GM12801 (cell line): ENCODE measurements around the gene DCUN1D2.

Source experiments
- TF ChIP-seq, protein P1 (sequence below): IDR thresholded peaks from one replicate; pipeline ENCODE4 v1.5.1; 2011; ENCODE audit warnings: control low read depth; ENCODE audit not compliant: insufficient read length; ENCODE audit errors: extremely low read depth

DCUN1D2 gene

DNA sequence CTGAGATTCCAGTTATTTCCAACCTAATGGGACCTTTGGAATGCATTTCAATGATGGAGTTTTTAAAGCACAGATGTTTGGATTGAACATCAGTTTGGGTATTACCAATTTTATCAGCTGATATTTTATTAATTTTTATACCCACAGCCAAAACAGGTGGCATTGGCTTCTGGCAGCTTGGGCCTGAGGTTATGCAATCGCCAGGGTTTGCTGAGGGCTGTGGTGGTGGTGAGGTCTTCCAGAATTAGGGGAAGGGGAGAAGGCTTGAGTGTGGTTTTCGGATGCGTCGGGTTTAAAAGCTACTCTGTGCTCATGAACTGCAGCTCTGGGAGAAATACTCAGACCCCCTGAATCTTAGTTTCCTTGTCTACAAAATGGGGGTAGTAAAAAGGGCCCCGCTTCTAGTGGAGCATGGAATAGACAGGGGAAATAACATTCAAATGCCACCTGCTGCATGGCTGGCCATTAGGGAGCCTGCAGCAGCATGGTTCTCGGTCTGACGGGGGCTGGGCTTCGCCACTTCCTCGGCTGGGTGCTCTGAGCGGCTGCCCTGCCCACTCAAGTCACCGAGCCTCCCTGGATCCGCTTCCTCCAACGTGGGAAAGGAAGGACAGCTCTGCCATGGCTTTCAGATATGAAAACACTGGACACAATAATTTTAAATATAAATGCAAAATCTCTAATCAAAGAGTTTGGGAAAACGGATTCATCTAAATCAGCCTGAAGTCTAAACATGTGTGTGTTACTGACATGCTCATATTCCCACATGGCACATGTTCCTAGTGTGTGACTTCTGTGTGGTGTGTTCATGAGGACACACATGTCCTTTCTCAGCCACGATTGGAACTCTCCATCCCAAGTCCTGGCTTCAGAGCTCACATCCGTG is 72.4 kb downstream of the DCUN1D2 start:
- TF ChIP-seq, protein P1, sequence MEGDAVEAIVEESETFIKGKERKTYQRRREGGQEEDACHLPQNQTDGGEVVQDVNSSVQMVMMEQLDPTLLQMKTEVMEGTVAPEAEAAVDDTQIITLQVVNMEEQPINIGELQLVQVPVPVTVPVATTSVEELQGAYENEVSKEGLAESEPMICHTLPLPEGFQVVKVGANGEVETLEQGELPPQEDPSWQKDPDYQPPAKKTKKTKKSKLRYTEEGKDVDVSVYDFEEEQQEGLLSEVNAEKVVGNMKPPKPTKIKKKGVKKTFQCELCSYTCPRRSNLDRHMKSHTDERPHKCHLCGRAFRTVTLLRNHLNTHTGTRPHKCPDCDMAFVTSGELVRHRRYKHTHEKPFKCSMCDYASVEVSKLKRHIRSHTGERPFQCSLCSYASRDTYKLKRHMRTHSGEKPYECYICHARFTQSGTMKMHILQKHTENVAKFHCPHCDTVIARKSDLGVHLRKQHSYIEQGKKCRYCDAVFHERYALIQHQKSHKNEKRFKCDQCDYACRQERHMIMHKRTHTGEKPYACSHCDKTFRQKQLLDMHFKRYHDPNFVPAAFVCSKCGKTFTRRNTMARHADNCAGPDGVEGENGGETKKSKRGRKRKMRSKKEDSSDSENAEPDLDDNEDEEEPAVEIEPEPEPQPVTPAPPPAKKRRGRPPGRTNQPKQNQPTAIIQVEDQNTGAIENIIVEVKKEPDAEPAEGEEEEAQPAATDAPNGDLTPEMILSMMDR = no peak

DNA sequence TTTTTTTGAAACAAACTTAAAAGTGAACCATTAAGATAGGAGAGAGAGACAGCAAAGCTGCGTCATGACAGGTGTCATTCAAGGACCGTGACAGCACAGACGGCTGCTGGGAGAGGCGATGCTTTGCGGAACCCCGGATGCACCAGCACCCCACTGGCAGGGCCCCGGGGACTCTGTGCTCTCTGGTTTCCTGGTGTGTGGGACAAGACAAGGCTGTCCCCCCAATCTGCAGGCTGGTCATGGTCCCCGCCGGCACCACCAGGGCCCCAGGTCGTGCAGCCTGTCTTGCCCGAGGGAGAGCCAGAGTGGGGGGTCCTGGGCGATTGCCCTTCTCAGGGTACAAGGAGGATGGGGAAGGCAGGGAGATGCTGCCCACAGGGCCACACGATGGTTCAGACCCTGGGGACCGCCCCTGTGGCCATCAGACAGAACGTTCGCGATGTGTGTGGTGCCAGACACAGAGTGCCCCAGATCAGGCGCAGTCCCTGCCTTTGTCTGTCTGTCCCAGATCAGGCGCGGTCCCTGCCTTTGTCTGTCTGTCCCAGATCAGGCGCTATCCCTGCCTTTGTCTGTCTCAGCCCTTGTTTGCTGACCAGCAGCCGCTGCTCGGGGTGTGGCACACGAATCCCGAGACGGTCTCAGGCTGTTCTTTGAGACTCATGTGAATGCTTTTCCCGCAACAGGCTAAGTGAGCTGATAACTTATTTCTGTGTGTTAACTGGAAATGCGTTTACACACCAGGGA is 73.3 kb downstream of the DCUN1D2 start:
- TF ChIP-seq, protein P1 = no peak

DNA sequence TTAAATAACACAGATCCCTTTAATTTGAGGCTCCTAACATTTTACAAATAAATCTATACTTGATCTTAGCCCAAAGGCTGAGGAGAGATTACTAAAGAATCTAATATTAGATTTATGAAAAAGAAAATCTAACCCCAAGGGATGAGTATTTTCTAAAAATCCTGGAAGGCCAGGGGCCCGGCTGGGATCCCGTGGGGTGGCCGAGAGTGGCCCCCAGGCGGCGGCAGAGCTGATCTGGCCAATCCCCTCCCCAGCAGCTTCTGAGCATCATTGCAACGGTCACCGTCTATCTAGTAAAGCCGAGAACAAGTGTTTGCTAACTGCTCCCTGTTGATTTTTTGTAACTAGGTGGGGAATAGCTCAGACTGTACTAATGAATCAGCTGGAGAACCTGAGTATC is 74.7 kb downstream of the DCUN1D2 start:
- TF ChIP-seq, protein P1 = no peak

DNA sequence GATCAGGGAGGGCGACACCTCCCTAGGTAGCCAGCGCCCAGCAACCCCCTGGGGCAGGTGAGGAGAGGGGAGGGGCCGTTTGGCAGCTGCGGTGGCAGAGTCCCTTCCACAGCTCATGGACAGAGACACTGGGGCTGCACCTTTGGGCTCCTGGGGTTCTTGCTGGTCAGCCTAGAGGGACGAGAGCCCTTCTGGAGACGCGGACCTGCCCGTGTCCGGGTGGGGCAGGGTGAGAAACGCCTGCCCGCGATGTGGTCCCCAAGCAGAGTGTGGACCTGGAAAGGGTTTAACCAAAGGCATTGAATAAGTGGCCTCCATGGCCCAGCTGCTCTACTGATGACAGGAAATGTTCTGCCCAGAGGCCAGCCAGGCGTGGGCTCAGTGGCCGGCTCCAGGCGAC is 75.5 kb downstream of the DCUN1D2 start:
- TF ChIP-seq, protein P1 = no peak

DNA sequence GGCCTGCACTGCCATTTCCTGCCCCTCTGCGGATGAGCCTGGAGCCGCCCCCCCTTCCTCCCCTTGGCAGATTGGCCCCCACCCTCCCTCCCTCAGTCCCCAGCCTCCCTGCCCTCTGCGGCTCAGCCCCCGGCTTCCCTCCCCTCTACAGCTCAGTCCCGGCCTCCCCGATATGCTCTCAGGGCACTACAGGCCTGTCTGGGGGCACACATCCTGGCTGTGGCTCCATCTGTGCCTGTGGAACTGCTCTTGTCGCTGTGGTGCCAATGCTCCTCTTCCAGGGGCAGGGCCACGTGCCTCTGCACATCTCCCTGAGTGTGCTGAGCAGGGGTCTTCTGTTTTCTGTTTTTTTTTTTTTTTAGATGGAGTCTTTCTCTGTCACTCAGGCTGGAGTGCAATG is 76.2 kb downstream of the DCUN1D2 start:
- TF ChIP-seq, protein P1 = no peak

DNA sequence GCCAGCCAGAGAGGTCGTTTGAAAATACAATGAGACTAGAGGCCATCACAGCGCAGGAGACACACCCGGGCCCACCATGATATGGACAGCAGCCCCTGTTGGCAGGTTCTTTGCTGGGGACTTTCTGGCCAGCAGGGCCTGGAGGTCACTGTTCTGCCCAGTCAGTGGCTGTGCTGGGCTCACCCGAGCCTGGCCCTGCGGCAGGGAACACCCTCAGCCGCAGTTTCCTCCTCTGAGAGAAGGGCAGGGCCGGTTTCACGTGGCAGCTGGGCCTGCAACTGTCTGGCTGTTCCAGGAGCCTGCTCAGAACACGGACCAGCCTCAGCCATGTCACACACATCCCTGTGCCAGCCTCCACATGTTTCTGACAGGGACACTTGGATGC is 76.6 kb downstream of the DCUN1D2 start:
- TF ChIP-seq, protein P1 = no peak

DNA sequence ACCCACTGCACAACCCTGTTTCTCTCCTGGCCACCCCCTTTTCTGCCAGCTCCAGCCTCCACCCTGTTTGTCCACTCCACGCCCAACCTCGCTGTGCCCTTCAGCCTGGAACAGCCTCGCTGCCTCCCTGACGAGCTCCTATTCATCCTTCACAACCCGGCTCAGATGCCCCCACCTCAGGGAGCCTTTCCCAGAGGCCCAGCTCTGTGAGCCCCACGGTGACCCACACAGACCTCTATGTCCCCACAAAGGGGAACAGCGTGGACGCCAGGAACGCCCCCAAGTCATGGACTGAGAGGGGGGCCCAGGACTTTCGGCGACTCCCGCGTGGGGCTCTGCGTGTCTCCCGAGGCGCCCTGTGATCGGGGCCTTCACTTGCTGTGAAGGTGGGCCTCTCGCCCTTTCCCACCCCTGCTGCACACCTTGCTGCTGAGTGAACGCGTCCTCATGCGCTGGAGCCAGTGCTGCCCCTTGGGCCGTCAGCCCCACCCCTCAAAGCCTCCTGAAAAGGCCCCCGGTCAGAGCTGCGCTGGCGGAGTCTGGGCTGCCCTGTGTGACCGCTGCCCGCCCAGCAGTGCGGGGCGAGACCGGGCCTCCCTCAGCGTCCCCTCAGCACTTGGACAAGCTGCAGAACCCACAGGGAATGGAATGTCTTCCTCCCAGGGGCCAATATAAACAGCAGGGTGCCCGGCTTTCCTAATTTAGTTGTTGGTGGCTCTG is 77.2 kb downstream of the DCUN1D2 start:
- TF ChIP-seq, protein P1 = no peak
